Activated CD4-positive, alpha-beta T cell treated with anti-CD3 and anti-CD28 coated beads for 48 hours (primary cell): Measurements from ENCODE around the gene GPHB5.
A peak's percentile ranks its signal among the peaks of the same experiment; 100 is the strongest.
"Not testable (repeated sequence)": the region's sequence is repeated elsewhere in the genome, so short reads cannot be mapped to it uniquely, and the experiment has no call there.

Experiments
- DNase-seq: peaks from one replicate; pipeline ENCODE4 v3.0.0-alpha.2; 2020

The GPHB5 gene

GRCh38 chr14:63318835-63319234 is at the start of gene GPHB5:
GPHB5 (minus strand) TSS chr14:63318935; CDS start chr14:63317849, 1,086 bp downstream.
- DNase-seq: no peak

GRCh38 chr14:63367742-63368364 is 49.1 kb upstream of the GPHB5 start:
- no peak for DNase-seq

- DNase-seq: no peak
Measured at GRCh38 chr14:63362389-63362819, 43.7 kb upstream of the GPHB5 start.

- no peak for DNase-seq
Measured at GRCh38 chr14:63361790-63362189, 43.1 kb upstream of the GPHB5 start.

DNA sequence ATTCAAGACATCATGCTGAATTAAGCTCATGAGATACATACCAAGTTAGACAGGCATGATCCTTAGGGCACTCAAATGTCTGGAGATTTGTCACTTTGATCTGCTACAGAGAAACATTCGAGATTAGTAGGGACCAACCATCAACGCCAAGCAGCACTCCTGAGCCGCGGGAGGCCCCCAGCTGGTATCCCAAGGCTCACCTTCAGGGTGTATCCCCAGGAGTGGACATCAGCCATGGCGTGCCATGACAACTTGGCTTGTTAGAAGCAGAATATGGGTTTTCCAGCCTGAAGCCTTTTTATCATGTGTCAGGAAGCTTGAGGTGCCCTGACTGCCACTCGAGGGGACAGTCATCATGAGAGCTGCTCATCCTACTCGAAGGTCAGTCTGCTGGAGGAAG is 39.1 kb upstream of the GPHB5 start:
- no peak for DNase-seq

GRCh38 chr14:63345826-63346225 is 27.1 kb upstream of the GPHB5 start:
- no peak for DNase-seq

GRCh38 chr14:63344336-63344735 is 25.6 kb upstream of the GPHB5 start:
- no peak for DNase-seq

GRCh38 chr14:63343878-63344277 is 25.1 kb upstream of the GPHB5 start:
- no peak for DNase-seq

DNA sequence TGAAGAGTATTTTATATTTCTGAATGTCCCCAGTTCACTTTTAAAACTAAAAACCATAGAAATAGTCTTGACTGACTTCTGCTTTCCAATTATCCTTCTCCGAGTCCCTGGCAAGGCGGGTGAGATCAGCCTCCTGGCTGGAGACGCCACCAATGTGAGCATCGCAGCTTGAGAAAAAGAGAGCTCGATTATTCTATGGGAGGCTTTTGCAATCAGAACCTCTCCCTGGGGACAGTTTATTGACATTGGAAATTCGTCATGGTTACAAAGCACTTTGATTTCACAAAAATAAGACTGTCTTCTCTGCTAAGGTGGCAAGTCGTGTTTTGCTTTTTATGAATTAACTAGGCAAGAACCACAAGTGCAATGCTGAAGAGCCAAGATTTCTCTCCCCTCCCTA is 23.6 kb upstream of the GPHB5 start:
- DNase-seq: no peak

DNA sequence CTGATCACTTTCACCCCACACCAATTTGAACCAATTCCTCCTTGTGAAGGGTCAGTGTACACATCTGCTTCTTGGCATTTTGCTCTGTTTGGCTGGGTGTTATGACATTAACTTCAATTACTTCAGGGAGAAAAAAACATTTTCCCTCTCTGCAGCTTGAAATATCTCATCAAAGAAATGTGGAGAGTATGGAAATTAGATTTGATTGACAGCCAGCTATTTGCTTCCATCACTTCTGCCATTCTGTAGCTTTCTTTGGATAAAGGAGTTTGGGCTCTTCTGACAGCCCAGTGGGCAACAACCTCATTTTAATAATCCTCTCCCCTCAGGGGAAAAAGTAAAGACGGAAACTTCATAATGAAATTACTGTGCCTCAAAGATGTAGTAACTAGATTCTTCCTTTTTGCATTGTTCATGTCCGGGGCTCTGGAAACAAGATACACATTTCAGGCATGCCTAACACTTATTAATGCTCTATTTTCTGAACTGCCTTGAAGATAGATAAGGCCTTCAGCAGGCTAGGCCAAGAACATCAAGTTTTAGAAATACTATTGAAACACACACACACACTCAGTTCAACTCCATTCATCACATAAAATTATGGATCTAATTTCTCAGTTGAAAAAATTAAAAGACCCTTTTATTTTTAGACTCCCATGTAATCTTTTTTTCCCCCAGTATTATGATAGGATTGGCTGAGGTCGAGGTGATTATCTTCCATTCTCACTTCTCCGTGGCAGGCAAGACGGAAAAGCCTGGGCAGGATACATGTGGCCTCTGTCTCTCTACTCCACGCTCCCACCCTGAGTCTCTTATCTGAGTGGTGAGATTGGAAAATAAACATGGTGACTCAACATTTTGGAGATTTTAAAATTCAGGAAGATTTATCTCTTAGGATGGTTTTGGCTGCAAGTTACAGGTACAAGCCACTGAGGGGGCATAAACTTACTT is 10.3 kb upstream of the GPHB5 start:
- DNase-seq: no peak

GRCh38 chr14:63326840-63327239 is 8.1 kb upstream of the GPHB5 start:
- DNase-seq: no peak

GRCh38 chr14:63322897-63323573 is 4.3 kb upstream of the GPHB5 start:
- no peak for DNase-seq

DNA sequence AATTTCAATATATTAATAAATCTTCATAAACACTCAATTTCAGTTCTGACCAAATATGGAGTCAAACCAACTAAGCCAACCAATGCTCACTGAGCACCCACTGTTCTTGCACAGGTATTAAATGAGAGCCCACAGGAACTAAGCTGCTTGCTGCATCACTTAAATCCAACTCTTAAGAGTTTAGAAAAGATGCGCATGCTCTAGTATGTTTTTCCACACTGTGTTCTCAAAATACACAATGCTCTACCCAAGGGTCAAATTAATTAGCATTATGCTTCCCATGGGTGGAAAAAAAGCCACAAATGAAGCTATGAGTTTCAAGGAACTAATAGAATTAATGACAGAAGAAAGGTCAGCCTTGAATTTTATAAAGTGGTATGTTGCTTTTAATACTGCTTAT is 3.7 kb upstream of the GPHB5 start:
- DNase-seq: no peak

GRCh38 chr14:63308723-63309317 is 9.9 kb downstream of the GPHB5 start:
- peak; percentile 10 for DNase-seq

- not testable (repeated sequence) for DNase-seq
Measured at GRCh38 chr14:63304429-63304828, 14.3 kb downstream of the GPHB5 start.

DNA sequence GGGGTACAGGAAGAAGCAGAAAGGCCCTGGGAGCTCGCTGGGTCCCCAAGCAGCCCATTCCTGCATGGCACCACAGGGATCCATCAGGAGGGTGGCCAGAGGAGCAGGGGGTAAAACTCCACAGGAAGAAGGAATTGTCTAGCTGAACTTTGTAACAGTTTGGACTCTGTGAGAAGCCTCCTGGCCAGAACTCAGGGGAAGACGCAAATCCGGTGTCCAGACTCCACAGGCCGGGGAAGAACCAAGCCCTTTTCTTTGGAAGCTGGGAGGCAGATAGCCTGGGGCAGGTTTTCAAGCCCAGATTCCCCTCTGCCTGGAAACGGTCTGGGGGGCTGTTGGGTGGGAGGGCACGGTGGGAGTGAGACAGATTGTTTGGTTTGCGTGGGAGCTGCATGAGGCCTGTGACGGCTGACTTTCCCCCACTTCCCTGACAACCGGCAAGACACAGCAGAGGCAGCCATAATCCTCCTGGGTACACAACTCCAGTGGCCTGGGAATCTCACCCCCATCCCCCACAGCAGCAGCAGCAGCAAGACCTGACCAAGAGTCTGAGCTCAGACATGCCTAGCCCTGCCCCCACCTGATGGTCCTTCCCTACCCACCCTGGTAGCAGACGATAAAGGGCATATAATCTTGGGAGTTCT is 16.7 kb downstream of the GPHB5 start:
- no peak for DNase-seq

DNA sequence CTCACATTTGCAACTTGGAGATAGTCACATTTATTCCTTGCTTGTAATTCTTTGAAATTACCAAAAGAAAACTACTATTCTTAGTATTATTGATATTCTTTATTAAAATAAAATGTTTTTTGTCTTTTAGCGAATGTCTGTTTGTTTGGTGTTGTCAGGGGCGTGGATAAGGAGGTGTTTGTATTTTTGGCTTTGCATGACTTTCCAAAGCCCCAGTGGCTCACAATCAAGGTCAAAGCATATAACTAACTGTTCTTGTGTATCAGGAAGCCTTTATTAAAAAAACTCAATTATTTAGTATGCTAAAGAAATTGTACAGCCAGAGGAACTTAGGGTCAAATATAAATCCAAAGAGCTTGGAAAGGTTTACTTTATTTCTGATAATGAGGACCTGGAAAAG is 17.9 kb downstream of the GPHB5 start:
- no peak for DNase-seq

DNA sequence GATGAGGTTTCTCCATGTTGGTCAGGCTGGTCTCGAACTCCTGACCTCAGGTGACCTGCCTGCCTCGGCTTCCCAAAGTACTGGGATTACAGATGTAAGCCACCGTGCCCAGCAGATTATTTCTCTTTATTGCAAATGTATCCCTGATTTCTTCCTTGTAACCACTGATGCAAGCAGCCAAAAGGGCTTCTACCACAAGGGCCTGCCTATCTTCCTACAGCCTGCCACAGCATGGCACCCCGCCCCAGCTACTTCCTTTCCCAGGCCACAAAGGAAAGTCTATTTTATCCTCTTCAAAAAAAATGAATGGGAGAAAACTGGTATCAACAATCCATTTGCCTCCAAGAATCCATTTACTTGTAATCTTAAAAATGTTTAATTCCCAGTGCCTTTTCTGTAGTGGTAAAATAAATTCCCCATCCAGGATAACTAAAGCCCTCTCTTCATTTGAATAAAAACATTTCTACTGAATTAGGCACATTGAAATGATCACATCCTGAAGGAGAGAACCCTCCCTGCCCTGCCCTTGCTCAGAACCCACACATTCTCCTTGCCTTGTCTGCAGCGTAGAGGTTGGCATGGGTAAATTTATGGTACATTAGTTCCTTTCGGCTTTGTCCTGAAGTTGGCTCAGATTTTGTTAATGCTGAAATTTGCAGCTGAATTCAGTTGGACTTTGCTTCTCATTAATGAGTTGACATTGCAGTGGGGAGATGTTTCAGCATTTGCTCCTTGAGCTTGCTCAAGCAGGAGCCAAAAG is 19.2 kb downstream of the GPHB5 start:
- DNase-seq: no peak

DNA sequence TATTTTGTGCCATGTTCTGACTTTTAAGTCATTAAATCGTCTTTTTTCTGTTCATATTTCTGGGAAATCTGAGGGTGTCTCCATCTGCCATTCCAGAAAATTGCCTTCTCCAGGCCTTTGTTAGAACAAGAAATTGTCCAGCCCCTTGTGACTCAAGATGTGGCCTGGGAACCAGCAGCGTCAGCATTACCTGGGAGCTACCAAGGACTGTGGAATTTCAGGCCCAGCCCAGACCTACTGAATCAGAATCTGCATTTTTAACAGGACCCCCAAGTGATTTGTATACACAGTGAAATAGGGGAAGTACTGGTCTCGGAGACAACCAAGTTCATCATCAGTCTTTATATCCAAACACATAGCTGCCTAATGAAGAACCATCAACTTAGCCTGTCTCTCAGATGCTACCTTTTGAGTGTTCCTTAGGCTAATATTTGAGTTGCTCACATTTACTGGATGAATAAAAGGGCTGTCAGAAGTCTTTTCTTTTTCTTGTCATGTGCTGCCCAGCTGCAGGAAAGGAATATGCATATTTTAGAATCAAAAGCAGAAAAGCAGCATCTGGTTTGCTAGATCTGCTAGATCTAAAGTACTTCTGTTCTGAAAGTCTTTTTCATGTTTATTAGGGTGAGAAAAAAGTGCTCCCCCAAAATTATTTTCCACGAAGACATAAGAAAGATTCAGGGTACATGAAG is 21.2 kb downstream of the GPHB5 start:
- no peak for DNase-seq

GRCh38 chr14:63296060-63296563 is 22.6 kb downstream of the GPHB5 start:
- no peak for DNase-seq

DNA sequence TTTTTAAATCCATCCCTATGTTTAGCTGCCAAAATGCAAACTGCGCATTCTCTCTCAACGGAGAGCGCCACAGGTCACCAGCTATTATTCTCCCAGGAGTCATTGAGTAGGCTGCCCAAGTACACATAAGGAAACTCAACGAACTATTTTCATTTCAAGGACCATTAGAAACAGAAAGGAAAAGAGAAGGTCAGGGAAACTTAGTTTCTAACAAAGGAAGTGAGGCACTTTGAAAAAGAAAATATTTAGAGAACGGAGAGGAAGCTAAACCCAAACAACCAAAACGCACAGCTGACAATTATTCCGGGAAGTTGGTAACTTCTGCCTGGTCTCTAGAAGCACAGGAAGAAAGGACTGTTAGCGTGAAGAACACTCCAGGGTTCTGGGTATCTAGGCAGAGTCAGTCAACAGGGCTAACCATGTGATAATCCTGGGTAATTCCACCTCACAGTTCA is 23.5 kb downstream of the GPHB5 start:
- DNase-seq: no peak
